NCI-H1436 (cell line): ENCODE data around the gene DLEC1.
"Not testable (repeated sequence)": the region's sequence is repeated elsewhere in the genome, so short reads cannot be mapped to it uniquely, and the experiment has no call there.

Experiments used
- DNase-seq: peaks from one replicate; lab custom pipeline; 2025; lab: John Stamatoyannopoulos, UW

DLEC1 gene

DNA sequence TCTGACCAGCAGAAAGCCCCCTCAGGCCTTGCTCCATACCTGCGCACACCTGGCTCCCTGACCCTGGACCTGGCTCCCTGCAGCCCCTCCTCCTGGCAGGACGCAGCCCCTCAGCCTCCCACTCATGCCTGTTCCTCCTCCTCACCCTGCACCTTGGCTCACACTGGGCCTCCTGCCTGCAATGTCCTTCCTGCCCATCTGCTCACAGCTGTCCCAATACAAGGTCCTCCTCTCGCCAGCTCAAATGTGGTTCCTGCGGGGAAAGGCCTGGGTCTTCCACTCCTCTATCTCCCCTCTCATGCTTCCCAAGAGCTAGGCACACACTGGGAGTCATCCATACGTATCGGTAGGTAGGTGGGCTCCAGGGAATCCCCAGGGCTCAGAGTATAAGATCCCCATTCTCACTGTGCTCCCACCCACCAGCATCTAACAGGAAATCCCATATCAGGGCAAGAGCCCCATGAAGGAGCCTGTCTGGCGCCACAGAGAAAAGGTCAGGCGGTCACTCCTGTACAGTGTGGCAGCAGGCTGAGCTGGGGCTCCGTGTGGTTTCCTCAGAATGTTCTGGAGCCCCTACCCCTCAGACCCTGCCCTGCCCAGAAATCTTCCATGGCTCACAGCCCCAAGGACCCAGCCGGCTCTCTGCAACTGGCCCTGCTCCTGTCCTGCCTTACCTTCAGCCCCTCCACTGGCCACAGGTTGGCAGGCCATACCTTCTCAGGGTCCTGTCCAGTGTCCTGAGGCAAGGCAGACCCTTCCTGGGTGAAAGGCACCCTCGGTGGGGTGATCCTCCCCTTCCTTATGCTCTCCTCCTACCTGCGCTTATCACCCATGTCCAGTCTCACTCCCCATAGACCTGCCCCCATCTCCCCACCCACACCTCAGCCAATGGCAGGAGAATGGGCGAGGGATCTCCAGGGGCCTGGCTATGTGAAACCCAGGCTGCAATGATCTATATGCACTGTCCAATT is 20.4 kb upstream of the DLEC1 start:
- DNase-seq = no peak

DNA sequence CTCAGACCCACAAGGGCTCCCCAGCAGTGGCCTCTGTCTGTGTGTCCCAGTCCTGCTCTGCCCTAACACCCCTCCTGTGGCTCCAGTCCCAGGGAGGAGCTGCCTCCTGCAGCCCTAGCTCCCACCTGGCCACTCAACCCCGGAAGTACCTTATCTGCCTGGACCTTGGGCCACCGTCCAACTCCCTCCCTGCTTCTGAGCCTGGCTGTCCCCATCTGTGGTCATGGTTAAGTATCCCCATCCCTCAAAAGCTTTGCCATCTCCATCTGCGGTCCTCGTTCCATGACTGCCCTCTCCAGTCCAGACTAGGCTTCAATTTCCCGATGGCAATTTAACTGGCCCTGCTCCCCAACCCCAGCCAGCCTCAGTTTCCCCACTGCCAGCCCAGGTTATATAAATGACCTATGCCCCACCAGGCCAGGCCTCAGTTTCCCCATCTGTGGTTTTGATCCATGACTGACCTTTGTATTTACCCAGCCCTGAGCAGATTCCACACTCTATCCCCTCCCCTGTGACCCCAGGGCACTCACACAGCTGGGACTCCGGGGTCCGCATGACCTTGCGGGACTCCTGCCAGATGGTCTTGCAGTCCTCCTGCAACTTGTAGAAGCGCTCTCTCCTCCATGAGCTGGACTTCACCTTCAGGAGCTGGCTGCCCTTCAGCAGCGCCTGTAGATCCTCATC is 19.2 kb upstream of the DLEC1 start:
- DNase-seq = no peak

DNA sequence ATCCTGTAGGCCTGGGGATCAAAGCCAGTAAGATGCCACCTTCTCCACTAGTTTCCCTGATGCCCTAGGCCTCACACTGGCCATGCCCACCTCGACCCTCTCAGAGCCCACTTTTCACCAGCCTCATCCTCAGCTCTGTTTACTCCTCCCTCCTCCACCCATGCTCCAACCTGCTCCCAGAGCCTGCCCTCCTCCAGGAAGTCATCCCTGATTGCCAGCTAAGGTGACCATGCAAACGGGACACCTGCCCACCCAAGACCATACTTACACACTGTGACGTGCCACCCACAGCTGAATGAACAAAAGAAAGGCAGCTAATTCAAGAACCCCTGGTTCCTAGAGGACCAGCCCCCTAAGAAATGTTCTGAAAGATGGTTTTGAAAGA is 18.7 kb upstream of the DLEC1 start:
- DNase-seq = no peak

DNA sequence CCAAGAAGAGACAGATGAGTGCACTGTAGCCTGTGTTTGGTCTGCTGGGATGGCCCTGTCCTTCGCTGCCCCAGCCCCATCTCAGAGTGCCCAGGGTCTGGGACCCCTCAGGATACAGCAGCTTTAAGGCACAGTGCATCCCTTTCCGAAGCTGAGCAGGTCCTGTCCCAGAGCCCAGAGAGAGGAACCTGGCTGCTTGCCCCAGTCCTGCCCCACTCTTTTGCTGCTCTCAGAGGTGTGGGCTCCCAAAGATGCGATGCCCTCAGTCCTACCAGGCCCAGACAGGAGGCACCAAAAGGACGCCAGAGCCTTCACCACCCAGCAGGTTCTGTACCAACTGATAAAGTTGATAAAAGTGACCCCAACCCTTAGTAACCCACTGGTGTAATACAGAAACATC is 17.8 kb upstream of the DLEC1 start:
- no peak for DNase-seq

DNA sequence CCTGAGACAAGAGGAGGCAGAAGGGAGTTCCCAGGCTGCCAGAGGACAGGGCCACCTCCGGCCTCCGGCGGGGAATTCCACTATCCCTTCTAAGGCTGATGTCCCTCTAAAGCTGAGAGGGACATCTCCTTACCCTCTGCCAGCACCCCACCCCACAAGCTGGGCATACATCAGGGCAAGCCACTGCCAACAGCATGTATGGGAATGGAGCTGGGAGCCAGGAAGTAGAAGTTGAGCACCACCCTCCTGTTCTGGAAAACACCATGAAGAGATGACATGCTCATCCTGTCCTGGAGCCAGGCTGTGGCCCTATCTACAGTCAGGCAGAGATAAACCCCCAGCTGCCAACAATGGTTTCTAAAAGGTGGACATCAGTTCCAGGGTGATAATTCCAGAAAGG is 16.7 kb upstream of the DLEC1 start:
- no peak for DNase-seq

DNA sequence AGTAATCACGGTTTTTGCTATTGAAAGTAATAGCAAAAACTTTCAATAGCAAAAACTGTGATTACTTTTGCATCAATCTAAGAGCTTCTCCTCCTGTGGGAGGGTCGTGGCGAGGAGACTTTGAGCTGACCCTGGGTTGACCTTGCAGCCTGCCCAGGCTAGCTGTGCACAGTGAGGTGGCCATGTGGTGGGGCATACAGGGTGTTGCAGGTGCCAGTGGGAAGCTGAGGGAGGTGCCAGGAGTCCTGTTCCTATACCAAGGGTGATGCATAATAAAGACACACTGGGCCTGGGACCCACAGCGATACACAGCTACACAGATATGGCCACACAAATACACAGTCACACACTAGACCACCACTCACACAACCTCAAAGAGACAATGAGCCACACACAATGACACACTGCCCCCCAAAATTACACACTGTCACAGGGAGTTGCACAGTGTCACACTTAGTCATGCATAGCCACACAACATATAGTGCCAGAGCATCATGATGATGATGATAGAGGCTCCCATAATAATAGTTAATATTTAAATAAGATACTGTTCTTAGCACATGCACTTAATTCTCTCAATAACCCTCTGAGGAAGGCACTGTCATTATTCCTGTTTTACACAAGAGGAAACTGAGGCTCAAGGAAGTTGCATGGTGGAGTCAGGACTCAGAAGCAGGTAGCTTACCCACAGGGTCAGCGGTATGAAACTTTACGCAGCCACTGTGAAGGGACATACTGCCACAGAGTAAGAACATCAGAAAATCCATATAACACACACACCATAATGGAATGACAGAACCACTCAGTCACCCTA is 15.9 kb upstream of the DLEC1 start:
- no peak for DNase-seq

DNA sequence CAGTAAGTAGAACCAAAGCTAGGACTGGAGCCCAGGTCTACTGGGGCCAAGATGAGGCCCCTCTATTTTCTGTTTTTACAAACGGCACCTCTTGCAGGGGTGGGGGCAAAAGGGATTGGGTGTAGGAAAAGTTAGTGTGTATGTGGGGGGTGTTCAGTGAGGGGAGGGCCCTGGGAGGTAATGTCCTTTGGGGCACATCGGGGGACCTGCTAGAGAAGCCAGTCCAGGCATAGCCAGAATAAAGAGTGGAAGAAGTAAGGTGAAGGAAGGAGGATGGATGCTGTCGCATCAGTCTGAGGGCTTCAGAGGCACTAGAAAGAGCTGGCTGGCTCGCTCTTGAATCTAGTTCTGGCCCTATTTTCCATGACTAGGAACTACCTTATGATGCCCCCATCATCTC is 12.2 kb upstream of the DLEC1 start:
- DNase-seq = no peak

DNA sequence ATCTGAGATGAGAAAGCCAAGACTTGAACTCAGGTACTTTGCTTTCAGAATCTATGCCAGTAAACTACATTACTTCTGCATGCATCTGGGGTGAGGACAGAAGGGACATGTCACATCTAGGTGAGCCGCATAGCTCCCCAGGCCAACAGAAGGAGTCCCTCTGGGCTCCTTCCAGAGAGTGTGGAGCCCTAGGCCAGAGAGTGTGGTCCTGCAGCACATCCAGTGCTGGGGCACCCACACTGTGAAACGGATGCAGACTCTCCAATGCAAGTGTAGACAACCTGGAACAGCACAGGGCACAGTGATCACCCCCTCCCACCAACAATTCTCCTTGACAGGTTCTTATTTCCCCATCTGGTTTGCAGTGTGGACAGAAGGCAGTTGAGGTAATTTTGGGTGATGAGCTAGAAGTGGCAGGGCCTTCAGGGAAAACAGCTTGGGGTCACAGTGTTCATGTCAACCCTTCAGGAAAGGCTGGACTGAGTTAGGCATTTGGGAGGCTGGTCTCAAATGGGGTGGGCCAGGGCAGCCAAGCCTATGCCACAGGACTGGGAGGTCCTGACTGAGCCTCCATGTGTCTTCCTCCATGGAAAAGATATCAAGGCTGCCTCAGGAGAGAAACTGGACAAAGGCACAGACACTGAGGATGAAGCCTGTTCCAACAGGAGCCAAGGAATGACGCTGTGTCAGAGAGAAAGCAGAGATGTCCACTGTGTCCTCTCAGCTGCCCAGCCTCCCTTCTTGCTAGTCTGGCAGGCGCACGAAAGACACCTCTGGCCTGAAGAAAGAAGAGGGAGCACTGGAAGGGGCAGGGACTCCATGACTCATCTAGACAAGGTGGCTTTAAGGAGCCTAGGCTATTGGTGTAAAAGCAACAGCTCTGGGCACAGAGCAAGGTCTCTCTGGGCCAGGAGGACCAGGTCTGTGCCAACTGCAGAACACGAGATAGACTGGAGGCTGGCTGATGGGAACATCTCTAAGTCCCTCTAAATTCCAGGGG is 11.2 kb upstream of the DLEC1 start:
- no peak for DNase-seq

DNA sequence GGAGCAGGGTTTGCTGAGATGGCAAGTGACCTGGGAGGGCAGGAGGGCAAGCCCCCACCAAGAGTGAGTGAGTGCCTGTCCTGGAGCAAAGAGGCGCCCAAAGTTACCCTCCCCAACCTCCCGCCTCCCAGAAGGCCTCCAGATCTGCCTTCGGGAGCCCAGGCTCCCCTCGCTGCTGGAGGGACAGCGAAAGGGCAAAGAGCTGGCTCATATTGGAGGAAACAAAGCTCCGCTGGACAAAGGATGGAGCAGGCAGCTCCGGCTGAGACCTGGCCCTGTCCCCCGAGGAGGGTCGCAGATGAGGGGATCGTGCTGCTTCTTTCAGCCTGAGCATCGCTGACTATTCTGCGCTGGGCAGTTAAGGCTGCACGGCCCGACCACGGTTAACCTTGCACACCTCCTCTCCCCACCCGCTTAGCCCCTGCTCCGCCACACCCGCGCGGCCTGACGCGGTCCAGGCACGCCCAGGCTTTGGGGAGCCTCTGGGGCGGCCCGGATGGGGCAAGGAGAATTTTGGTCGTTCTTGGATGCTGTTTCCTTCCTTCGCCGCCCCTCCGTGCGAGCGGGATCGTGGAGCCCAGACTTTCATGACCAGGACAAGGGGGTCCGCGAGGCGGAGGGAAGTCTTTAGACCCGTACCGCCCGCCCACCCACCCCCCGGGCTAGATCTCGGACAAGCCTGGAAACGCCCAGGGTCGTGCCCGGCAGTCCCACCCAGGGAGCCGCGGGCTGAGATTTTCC is 10.2 kb upstream of the DLEC1 start:
- DNase-seq = no peak

DNA sequence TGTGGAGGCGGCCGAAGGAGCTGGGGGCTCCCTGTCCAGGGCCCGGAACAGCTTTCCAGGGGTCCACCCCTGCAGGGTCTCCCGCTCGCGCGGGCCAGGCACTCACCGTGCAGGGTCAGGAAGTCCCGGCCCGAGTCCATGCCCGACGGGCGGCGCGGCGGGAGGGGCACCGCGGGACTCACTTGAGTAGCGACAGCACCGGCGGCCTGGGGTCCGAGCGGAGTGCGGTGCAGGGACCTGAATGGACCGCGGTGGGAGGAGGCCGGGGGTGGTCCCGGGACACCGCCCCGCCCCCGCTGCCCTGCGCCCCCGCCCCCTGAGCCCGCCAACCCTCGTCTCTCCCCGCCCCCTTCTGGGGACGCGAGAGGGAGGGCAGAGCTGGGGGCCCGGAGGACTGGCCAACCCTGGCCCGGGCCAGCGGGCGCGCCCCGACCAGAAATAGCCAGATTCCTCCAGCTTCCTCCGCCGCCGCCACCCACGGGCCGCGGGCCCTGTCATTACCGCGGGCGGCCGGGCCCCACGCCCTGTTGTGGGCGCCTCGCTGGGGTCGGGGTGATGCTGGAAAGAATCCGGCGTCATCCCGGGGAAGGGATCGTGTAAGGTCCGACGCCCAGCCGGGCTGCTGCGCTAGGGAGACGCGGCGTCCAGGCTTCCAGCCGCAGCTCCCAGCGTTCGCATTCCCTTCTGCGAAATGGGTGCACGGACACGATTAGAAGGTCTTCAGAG is 9.4 kb upstream of the DLEC1 start, which contains the start of gene PLCD1:
Gene PLCD1, minus strand, starts transcription at position 243 of the 726 bp plus-strand sequence. Its CDS starts 103 bp downstream, at position 140.
- DNase-seq = no peak

DNA sequence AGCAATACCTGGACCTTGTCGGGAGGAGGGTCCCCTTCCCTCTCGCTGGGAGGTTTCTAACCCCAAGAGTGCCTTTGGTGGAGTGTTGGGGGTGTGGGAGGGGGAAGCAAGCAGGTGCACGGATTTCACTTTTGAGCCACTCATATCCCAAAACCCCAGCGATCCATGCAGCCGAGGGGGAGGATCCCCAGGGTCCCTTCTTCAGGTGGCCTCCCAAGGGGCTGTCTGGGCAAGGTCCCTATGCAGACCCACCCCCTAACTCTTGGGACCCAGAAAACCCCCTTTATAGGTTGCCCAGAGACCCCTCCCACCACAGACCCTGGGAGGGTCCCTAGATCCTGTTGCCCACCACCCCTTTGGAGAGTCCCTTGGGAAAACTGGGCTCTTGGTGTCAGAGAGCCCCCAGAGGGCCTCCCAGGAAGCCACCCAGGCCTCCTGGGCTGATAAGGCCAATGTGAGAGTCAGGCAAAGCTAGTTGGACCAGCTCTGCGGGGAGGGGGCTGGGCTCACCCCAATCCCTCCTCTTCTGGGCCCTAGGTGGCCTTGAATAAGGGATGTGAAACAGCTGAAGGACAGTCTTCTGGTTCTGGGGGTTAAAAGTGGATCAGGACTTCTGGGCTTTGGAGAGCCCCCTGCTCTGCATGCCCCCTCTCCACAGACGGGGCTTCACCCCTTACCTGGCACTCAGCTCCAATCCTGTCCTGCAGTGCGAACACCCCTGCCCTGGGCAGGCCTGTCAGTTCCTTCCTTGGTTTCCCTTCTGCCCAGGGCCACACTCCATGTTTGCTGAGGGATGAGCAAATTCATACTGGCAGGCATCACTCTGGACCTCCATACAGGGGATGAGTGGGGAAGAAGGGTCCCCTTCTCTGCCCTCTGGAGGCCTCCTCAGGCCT is 8.6 kb upstream of the DLEC1 start:
- no peak for DNase-seq

DNA sequence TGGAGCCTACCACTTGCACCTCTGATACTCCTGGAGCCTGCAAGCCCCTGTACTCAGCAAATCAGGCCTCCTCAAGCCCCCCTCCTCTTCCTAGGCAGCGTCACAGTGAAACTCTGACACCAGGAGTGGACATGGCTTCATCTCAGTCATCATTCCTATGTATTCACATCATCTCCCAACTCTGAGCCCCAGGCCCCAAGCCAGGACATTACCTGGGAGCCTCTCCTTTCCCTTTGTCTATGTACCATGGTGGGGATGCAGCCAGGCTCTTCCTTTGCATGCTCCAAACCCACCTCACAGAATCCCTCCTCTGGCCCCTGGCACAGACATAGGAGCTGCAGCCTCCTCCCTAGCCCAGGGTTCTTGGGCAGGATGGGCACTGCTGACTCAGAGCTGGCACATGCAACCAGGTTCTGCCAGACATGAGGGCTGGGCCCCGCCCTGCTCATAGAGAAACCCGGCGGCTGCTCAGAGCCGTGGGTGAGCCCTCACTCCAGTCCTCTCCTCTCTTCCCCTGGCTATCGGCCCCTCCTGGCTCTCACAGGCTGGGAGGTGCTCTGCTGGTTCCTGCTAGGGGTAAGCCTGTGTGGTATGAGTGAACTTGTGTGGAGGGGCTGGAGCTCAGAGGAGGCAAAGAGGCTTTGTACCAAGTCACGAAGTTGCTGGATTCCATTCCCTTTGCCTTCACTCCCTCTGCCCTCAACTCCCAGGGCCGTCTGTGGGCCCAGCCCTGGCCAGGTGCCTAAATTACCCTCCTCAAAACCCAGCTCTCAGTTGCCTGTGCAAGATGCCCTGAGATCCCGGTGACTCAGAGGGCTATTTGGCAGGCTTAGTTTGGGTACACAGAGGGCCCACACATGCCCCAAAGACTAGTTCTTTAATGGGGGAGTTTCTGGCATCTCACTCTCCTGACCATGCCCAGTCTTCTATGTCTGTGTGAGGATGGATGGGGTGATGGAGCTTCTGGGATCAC is 7.7 kb upstream of the DLEC1 start:
- no peak for DNase-seq

DNA sequence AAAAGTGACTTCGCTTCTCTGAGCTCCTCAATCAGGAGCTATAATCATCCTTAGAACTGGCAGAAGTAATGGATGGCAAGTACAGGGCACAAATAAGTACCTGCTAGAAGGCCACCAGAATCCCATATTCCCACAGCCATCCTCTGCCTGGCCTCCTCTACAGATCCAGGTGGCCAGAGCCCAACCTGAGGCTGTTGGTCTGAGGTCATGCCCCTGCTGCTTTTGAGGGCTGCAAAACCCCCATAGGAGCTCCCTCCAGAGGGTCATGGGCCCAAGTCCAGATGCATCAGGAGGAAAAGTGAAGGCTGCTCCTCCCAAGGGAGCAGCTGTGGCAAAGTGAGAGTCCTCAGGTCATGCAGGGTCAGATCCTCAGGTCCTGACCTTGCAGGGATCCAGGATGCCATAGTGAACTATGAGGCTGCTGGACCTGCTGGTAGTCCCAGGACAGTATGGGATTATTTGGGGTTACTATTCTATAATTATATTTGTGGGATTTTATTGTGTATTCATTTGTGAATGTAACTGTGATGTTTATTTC is 6.6 kb upstream of the DLEC1 start:
- no peak for DNase-seq

DNA sequence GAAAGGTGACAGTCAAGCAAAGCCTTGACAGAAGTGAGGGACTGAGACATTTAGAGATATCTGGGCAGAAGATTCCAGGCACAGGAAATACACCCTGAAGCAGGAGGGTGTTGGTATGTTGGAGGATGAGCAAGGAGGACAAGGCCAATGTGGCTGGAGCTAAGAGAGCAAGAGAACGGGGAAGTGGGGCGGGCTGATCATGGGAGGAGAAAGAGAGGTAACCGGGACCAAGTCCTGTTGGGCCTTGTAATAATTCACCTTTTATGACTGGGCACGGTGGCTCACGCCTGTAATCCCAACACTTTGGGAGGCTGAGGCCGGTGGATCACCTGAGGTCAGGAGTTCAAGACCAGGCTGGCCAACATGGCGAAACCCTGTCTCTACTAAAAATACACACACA is 5.4 kb upstream of the DLEC1 start:
- DNase-seq = not testable (repeated sequence)

DNA sequence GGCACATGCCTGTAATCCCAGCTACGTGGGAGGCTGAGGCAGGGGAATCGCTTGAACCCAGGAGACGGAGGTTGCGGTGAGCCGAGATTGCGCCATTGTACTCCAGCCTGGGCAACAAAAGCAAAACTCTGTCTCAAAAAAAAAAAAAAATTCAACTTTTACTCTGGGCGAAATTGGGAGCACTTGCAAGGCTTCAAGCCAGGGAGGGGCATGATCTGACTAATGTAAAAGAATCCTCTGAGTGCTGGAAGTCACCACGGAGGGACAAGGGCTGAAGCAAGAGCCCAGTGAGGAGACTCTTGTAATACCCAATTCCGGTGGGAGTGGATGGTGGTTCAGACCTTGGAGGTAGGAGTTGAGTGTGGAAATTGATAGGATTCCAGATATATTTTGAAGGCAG is 4.7 kb upstream of the DLEC1 start:
- not testable (repeated sequence) for DNase-seq

DNA sequence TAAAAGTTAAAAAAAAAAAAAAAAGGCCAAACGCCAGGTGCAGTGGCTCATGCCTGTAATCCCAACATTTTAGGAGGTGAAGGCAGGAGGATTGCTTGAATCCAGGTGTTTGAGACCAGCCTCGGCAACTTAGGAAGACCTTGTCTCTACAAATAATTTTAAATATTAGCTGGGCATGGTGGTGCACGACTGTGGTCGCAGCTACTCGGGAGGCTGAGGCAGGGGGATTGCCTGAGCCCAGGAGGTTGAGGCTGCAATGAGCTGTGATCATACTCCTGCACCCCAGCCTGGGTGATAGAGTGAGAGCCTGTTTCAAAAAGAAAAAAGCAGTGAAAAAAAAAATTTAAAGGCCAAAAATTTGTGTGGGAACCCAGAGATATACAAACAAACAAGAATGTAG is 2.7 kb upstream of the DLEC1 start:
- no peak for DNase-seq

DNA sequence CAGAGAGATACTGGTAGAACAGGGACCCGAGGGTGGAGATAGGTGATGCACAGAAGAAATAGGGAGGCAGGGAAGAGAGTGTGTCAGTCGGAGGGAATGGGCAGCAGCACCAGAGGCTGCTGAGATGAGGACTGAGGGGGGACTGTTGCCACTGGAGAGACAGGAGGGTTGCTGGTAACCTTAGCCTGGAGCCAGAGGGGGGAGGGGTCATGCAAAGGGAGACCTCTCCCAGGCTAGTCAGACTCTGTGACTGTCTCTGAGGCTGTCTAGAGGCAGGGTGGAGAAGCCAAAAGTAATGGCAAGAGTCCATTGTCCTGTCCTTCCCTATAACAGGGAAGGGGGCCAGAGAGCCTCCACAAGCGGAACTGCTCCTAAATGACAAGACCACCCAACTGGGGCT is 2.1 kb upstream of the DLEC1 start:
- DNase-seq = no peak
